OCI-LY7 (cell line): ENCODE results near the gene ERLIN1. TPM values are rescaled to one million over a fixed set of nuclear protein-coding genes. Genes with fewer than 3 reads are reported as not detected.

Experiments
- BruUV-seq: library from RNA; stranded (reverse); fragments of 400-500 nt; replicated peaks from 2 replicates; lab custom pipeline; 2021; lab: Mats Ljungman, UMichigan
- CTCF ChIA-PET: fragments of 300-600 bp; sonication (Branson Sonifier 250); formaldehyde crosslinking; loops from one replicate; lab custom pipeline; 2022; ENCODE audit warnings: antibody characterized with exemption; ENCODE audit not compliant: unreplicated experiment; lab: Charles Lee
- POLR2A ChIA-PET: fragments of 300-600 bp; sonication (Branson Sonifier 250); formaldehyde crosslinking; loops from one replicate; lab custom pipeline; 2022; ENCODE audit warnings: antibody characterized with exemption; lab: Charles Lee
- DNase-seq: peaks from one replicate; pipeline ENCODE4 v3.0.0-alpha.2; 2015; ENCODE audit warnings: low spot score
- H2AFZ ChIP-seq: fragments of 200-600 bp; sonication (generic), shearing (Covaris generic); 2 replicates; pipeline ENCODE4 v1.6.1; 2014; ENCODE audit warnings: mild to moderate bottlenecking, antibody characterized with exemption, low read length, moderate library complexity
- H3K27ac ChIP-seq: fragments of 200-600 bp; sonication (generic); 2 replicates; pipeline ENCODE4 v1.5.1; 2014; ENCODE audit warnings: mixed run types, low read depth, mild to moderate bottlenecking, moderate library complexity, low read length, inconsistent platforms; ENCODE audit not compliant: poor library complexity, severe bottlenecking
- H3K36me3 ChIP-seq: fragments of 200-600 bp; sonication (generic); 2 replicates; pipeline ENCODE4 v1.6.1; 2014; ENCODE audit warnings: mild to moderate bottlenecking, antibody characterized with exemption, low read length, moderate library complexity, mixed read lengths; ENCODE audit not compliant: insufficient read depth
- H3K4me1 ChIP-seq: fragments of 200-600 bp; sonication (generic); 2 replicates; pipeline ENCODE4 v1.5.1; 2014; ENCODE audit warnings: mild to moderate bottlenecking, low read length; ENCODE audit not compliant: insufficient read depth, poor library complexity, severe bottlenecking
- H3K4me2 ChIP-seq: fragments of 200-600 bp; sonication (generic); 2 replicates; pipeline ENCODE4 v1.6.1; 2014; ENCODE audit warnings: mild to moderate bottlenecking, low read length
- H3K4me3 ChIP-seq: fragments of 200-600 bp; sonication (generic); 2 replicates; pipeline ENCODE4 v1.5.1; 2014; ENCODE audit warnings: mild to moderate bottlenecking, low read depth, low read length; ENCODE audit not compliant: poor library complexity, severe bottlenecking
- H3K79me2 ChIP-seq: fragments of 200-600 bp; sonication (generic); 2 replicates; pipeline ENCODE4 v1.6.1; 2016; ENCODE audit warnings: low read depth, mild to moderate bottlenecking, low read length, moderate library complexity, mixed read lengths; ENCODE audit not compliant: insufficient read depth
- H3K9me2 ChIP-seq: fragments of 200-600 bp; sonication (generic); 2 replicates; pipeline ENCODE4 v1.6.1; 2016; ENCODE audit warnings: mild to moderate bottlenecking, low read length, mixed read lengths; ENCODE audit not compliant: insufficient read depth
- H3K9me3 ChIP-seq: fragments of 200-600 bp; sonication (generic); 2 replicates; pipeline ENCODE4 v1.6.1; 2014; ENCODE audit warnings: mild to moderate bottlenecking, mixed run types, low read length, mixed read lengths
- H4K20me1 ChIP-seq: fragments of 200-600 bp; sonication (generic); 2 replicates; pipeline ENCODE4 v1.6.1; 2014; ENCODE audit warnings: mild to moderate bottlenecking, antibody characterized with exemption, low read length, moderate library complexity, mixed read lengths; ENCODE audit not compliant: insufficient read depth
- EZH2phosphoT487 ChIP-seq: fragments of 200-600 bp; sonication (generic); IDR thresholded peaks from 2 replicates; pipeline ENCODE4 v1.6.1; 2018; ENCODE audit warnings: low read depth, borderline replicate concordance, mild to moderate bottlenecking, mixed run types, antibody characterized with exemption, low read length, moderate library complexity, mixed read lengths
- intact Hi-C: fragments of 100-400 bp; cut with micrococcal nuclease; formaldehyde crosslinking; loops from one replicate; pipeline ENCODE4 v1.10.0; 2022; ENCODE audit not compliant: unreplicated experiment
- total RNA-seq, 2 experiments: library from RNA; depleted of rRNA in 1 of 2; stranded (reverse); fragments of >200 nt in 1 of 2; shearing (Covaris generic) in 1 of 2; gene quantifications; 2 replicates each; pipeline ENCODE4 v1.2.3, GENCODE V29; 2014 to 2022
- TF ChIP-seq, protein P1 (sequence below): fragments of 200-600 bp; sonication (generic); conservative IDR thresholded peaks from 2 replicates; pipeline ENCODE4 v1.5.1; 2014; ENCODE audit warnings: mild to moderate bottlenecking, antibody characterized with exemption, low read length, moderate library complexity, mixed read lengths

The ERLIN1 gene
- total RNA-seq, 2 experiments from 2014 or later, result 24.1 to 26.7 TPM

DNA sequence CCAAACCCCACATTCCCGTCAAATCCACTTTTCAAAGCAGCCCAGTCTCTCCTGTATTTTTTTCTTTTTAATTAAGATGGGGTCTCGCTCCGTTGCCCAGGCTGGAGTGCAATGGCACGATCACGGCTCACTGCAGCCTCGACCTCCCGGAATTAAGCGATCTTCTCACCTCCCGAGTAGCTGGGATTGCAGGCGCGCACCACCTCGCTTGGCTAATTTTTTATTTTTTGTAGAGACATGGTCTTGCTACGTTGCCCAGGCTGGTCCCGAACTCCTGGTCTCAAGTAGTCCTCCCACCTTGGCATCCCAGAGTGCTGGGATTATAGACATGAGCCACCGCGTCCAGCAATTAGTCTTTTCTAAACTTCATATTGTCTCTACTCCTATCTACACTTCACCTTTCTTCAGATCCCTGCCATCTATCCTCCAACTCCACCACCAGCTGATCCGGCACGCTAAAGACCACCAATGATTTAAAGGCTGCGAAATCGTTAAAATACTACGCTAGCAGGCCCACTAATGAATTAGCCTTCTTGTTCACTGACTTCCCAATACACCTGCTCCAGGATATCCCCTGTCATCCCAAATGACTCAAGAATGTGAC, 44.1 kb upstream of the ERLIN1 start:
- POLR2A ChIA-PET, result no interaction called here
- Histone ChIP-seq H3K36me3 (peaks cover 55% of the 10 kb centered on the region), H3K9me2 (no peaks in the 10 kb centered on the region), H3K9me3 (no peaks in the 10 kb centered on the region), H3K4me3 (peak overlapping the region; percentile 83), H3K27ac (peak overlapping the region; percentile 29), H3K4me1 (peaks cover 27% of the 10 kb centered on the region), H3K79me2 (peaks cover 40% of the 10 kb centered on the region; the same call in 1 of the 2 replicates), H3K4me2 (peak overlapping the region; percentile 75), H2AFZ (peak overlapping the region; percentile 70), H4K20me1 (no peaks in the 10 kb centered on the region)
- TF ChIP-seq, protein P1, sequence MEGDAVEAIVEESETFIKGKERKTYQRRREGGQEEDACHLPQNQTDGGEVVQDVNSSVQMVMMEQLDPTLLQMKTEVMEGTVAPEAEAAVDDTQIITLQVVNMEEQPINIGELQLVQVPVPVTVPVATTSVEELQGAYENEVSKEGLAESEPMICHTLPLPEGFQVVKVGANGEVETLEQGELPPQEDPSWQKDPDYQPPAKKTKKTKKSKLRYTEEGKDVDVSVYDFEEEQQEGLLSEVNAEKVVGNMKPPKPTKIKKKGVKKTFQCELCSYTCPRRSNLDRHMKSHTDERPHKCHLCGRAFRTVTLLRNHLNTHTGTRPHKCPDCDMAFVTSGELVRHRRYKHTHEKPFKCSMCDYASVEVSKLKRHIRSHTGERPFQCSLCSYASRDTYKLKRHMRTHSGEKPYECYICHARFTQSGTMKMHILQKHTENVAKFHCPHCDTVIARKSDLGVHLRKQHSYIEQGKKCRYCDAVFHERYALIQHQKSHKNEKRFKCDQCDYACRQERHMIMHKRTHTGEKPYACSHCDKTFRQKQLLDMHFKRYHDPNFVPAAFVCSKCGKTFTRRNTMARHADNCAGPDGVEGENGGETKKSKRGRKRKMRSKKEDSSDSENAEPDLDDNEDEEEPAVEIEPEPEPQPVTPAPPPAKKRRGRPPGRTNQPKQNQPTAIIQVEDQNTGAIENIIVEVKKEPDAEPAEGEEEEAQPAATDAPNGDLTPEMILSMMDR, result no peak
- no peak for TF ChIP-seq EZH2phosphoT487
- BruUV-seq, result TSS peak; percentile 93
- intact Hi-C loops, result loop anchor here (1.0 kb wide), 1 partner anchor 45 kb away; no protein-coding TSS in a partner anchor
- CTCF ChIA-PET, result no interaction called here
- no peak for DNase-seq

DNA sequence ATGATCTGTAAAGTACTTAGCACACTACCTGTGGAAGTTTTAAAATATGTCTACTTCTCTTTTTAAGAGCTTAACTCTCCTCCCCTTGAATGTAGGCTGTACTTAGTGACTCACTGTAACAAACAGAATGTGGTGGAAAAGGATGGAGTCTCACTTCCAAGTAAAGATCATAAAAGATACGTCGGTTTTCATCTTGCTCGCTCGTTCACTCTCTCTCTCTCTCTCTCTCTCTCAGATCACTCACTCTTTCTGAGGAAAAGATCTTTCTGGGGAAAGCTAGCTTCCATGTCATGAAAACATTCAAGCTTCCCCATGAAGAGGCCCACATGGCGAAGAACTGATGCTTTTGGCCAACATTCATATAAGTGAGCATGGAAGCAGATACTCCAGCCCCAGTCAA, 38.0 kb upstream of the ERLIN1 start:
- H3K9me3 ChIP-seq, result no peaks in the 10 kb centered on the region
- ChIA-PET POLR2A (interaction anchor here (0.7 to 1.9 kb wide), 5 partner anchors 10 to 123 kb away, joined by 3 to 4 read pairs (median 3); partner anchors contain the start of gene SCD), CTCF (no interaction called here)
- no peak for DNase-seq
- H3K4me1 ChIP-seq, result peaks cover 11% of the 10 kb centered on the region
- peaks cover 70% of the 10 kb centered on the region for H3K36me3 ChIP-seq
- no TSS peak for BruUV-seq
- no peak overlapping the region for H2AFZ ChIP-seq
- peaks cover 35% of the 10 kb centered on the region; the same call in 1 of the 2 replicates for H3K79me2 ChIP-seq
- TF ChIP-seq EZH2phosphoT487, result no peak
- TF ChIP-seq, protein P1, result no peak
- H3K4me3 ChIP-seq, result no peak overlapping the region
- intact Hi-C loops, result no loop called here
- H3K4me2 ChIP-seq, result no peak overlapping the region
- H3K9me2 ChIP-seq, result no peaks in the 10 kb centered on the region
- no peaks in the 10 kb centered on the region for H4K20me1 ChIP-seq
- H3K27ac ChIP-seq, result no peak overlapping the region

DNA sequence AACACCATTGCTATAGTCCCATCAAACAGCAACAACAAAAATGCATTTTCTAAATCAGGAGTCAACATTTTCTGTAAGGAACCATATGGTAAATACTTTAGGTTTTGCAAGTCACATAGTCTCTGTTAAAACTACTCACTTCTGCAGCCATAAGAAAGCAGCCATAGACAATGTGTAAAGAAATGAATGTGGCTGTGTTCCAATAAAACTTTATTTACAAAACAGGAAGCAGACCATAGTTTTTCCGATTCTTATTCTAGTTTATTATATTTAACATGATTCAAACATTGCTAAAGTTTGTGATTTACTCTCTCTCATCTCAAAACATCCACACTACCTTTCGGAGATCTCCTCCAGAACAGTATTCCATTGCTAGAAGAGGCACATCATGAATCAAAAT, 36.7 kb upstream of the ERLIN1 start:
- TF ChIP-seq EZH2phosphoT487, result no peak
- TF ChIP-seq, protein P1, result no peak
- ChIA-PET POLR2A (no interaction called here), CTCF (no interaction called here)
- Histone ChIP-seq H3K4me3 (no peak overlapping the region), H3K9me2 (no peaks in the 10 kb centered on the region), H3K36me3 (peaks cover 83% of the 10 kb centered on the region), H3K27ac (no peak overlapping the region), H3K79me2 (peaks cover 21% of the 10 kb centered on the region; the same call in 1 of the 2 replicates), H3K4me1 (peaks cover 2% of the 10 kb centered on the region), H4K20me1 (no peaks in the 10 kb centered on the region), H3K4me2 (no peak overlapping the region), H3K9me3 (no peaks in the 10 kb centered on the region), H2AFZ (no peak overlapping the region)
- BruUV-seq, result no TSS peak
- no peak for DNase-seq
- intact Hi-C loops, result no loop called here
